K562 (cell line): Measurements from ENCODE around the gene ZNF133. TPM values are rescaled to one million over a fixed set of nuclear protein-coding genes. Genes with fewer than 3 reads are reported as not detected.

ENCODE experiments used
- ATAC-seq: fragments of 200-7000 bp; cut with Tn5 transposase; 3 replicates; pipeline ENCODE4 v1.9.1; 2020; ENCODE audit warnings: moderate library complexity
- BruUV-seq: library from RNA; stranded (reverse); fragments of 400-500 nt; replicated peaks from 2 replicates; lab custom pipeline; 2021; lab: Mats Ljungman, UMichigan
- CTCF ChIA-PET: fragments of 300-600 bp; formaldehyde crosslinking; extraction: SDS; loops from one replicate; lab custom pipeline; 2021; ENCODE audit warnings: low intra/inter-chr PET ratio; lab: Yijun Ruan, JAX
- POLR2A ChIA-PET: fragments of 300-600, 350-650 bp; sonication (Branson Sonifier 250); formaldehyde crosslinking; extraction: SDS; loops from one replicate; lab custom pipeline; 2021; ENCODE audit warnings: antibody characterized with exemption, inconsistent platforms; lab: Yijun Ruan, JAX
- DNase-seq, 4 experiments: peaks; one replicate each; pipeline versions ENCODE4 v3.0.0 to v3.0.0-alpha.2; 2011 to 2018; ENCODE audit warnings: low spot score in 3 of 4, mixed read lengths in 3 of 4; ENCODE audit errors: extremely low read depth in 1 of 4
- FAIRE-seq: peaks from 2 replicates; lab custom pipeline; 2011; peaks lifted over from hg19 to GRCh38; lab: Jason Lieb, UNC
- H2AFZ ChIP-seq: 2 replicates; pipeline ENCODE4 v1.6.0; 2011; ENCODE audit warnings: low read depth, low read length, control low read depth, inconsistent platforms
- H3K27ac ChIP-seq: fragments of 200-600 bp; 3 replicates; pipeline ENCODE4 v1.8.0; 2011; ENCODE audit warnings: low read depth, mild to moderate bottlenecking, control low read depth, inconsistent platforms, low read length, moderate library complexity, mixed read lengths; ENCODE audit errors: extremely low read depth
- H3K27me3 ChIP-seq, 2 experiments: fragments of 300-600 bp in 1 of 2; 2 replicates in 1 of 2; 3 replicates in 1 of 2; pipeline versions ENCODE4 v1.6.0 to v1.8.0; 2011; ENCODE audit warnings: inconsistent platforms in 2 of 2, low read length in 2 of 2, mild to moderate bottlenecking in 1 of 2, mixed read lengths in 1 of 2, moderate library complexity in 1 of 2; ENCODE audit not compliant: control insufficient read depth in 2 of 2, insufficient read depth in 2 of 2
- H3K36me3 ChIP-seq: fragments of 300-600 bp; 3 replicates; pipeline ENCODE4 v1.8.0; 2011; ENCODE audit warnings: mild to moderate bottlenecking, low read length, inconsistent platforms; ENCODE audit not compliant: control insufficient read depth, insufficient read depth
- H3K4me1 ChIP-seq, 2 experiments: fragments of 200-600 bp in 1 of 2; replicated peaks in 1 of 2; 2 replicates in 1 of 2; 3 replicates in 1 of 2; pipeline versions ENCODE4 v1.5.1 to v1.8.0; 2011; ENCODE audit warnings: inconsistent platforms in 2 of 2, low read length in 2 of 2, mild to moderate bottlenecking in 1 of 2, mixed read lengths in 1 of 2, moderate library complexity in 1 of 2; ENCODE audit not compliant: control insufficient read depth in 2 of 2, insufficient read depth in 2 of 2
- H3K4me2 ChIP-seq: 2 replicates; pipeline ENCODE4 v1.6.1; 2011; ENCODE audit warnings: low read length, control low read depth, inconsistent platforms, mixed read lengths; ENCODE audit not compliant: insufficient read depth
- H3K4me3 ChIP-seq: fragments of 200-600 bp; sonication (generic), shearing (Covaris generic); 2 replicates; pipeline ENCODE4 v1.5.1; 2016; ENCODE audit warnings: control low read depth, inconsistent platforms
- H3K79me2 ChIP-seq: fragments of 200-600 bp; 3 replicates; pipeline ENCODE4 v1.8.0; 2011; ENCODE audit warnings: low read length, inconsistent platforms; ENCODE audit not compliant: control insufficient read depth, insufficient read depth
- H3K9ac ChIP-seq, 2 experiments: 2 replicates each; pipeline versions ENCODE4 v1.6.0 to v1.6.1; 2011; ENCODE audit warnings: low read depth in 2 of 2, low read length in 2 of 2, control low read depth in 1 of 2, inconsistent platforms in 1 of 2, mild to moderate bottlenecking in 1 of 2, mixed read lengths in 1 of 2; ENCODE audit not compliant: insufficient read depth in 1 of 2
- H3K9me1 ChIP-seq: one replicate; pipeline ENCODE4 v1.6.0; 2011; ENCODE audit warnings: inconsistent platforms, mild to moderate bottlenecking, low read length, moderate library complexity; ENCODE audit not compliant: control insufficient read depth, insufficient read depth
- H3K9me3 ChIP-seq: replicated peaks from 2 replicates; pipeline ENCODE4 v1.5.1; 2011; ENCODE audit warnings: low read depth, low read length, inconsistent platforms; ENCODE audit not compliant: control insufficient read depth, insufficient read depth
- H4K20me1 ChIP-seq: replicated peaks from 2 replicates; pipeline ENCODE4 v1.6.1; 2011; ENCODE audit warnings: low read length, inconsistent platforms, mixed read lengths; ENCODE audit not compliant: control insufficient read depth, insufficient read depth
- BACH1 ChIP-seq: fragments of 200-800 bp; sonication (Bioruptor generic); IDR thresholded peaks from 2 replicates; pipeline ENCODE4 v1.6.1; 2016; ENCODE audit warnings: missing genetic modification characterization, missing compliant biosample characterization
- ELF4 ChIP-seq: fragments of 450-650 bp; formaldehyde crosslinking; IDR thresholded peaks from 2 replicates; pipeline ENCODE4 v1.4.0; 2022; ENCODE audit warnings: missing genetic modification characterization
- FUS ChIP-seq: fragments of 200-400 bp; formaldehyde crosslinking; optimal IDR thresholded peaks from 2 replicates; pipeline ENCODE3; 2017; ENCODE audit warnings: low read depth, low read length
- GTF2F1 ChIP-seq: IDR thresholded peaks from 2 replicates; pipeline ENCODE4 v1.6.1; 2011; ENCODE audit warnings: low read depth, low read length, improper control_type of control experiment
- HDAC6 ChIP-seq: IDR thresholded peaks from 2 replicates; pipeline ENCODE4 v1.6.1; 2012; ENCODE audit warnings: low read depth, mild to moderate bottlenecking, control low read depth, inconsistent platforms, low read length, moderate library complexity
- NCOA2 ChIP-seq, 2 experiments: fragments of 450-650 bp; IDR thresholded peaks; 2 replicates each; pipeline ENCODE4 v1.6.1; 2018; ENCODE audit warnings: mild to moderate bottlenecking in 2 of 2, moderate library complexity in 1 of 2; ENCODE audit not compliant: partially characterized antibody in 2 of 2
- PHF20 ChIP-seq: fragments of 450-650 bp; IDR thresholded peaks from 2 replicates; pipeline ENCODE4 v1.6.1; 2018; ENCODE audit not compliant: partially characterized antibody
- POLR2AphosphoS5 ChIP-seq: IDR thresholded peaks from 2 replicates; pipeline ENCODE4 v1.6.1; 2011; ENCODE audit warnings: mild to moderate bottlenecking, low read depth, low read length, moderate library complexity; ENCODE audit not compliant: control insufficient read depth, insufficient read depth
- POLR2H ChIP-seq: IDR thresholded peaks from 2 replicates; pipeline ENCODE4 v1.6.1; 2016; ENCODE audit warnings: missing genetic modification characterization, low read depth, mild to moderate bottlenecking, control low read depth, missing compliant biosample characterization, moderate library complexity
- ZFX ChIP-seq: sonication (generic); formaldehyde crosslinking; IDR thresholded peaks from 2 replicates; pipeline ENCODE4 v1.8.0; 2022; ENCODE audit warnings: mild to moderate bottlenecking, missing genetic modification reagents, moderate library complexity
- ZNF41 ChIP-seq: fragments of 250-450 bp; sonication (Bioruptor Pico); conservative IDR thresholded peaks from 2 replicates; pipeline ENCODE4 v1.4.0; 2020; ENCODE audit warnings: mild to moderate bottlenecking
- WGBS: fragments of 100-300 bp; shearing (Covaris generic); methylation state at CpG from one replicate; pipeline ENCODE4 v1.1.6; 2016; ENCODE audit warnings: low coverage, mixed read lengths; ENCODE audit not compliant: insufficient coverage; ENCODE audit errors: missing lambda C conversion rate; 5-methylcytosine and 5-hydroxymethylcytosine counted together
- in situ Hi-C: fragments of 300-500 bp; cut with MboI; formaldehyde crosslinking; loops from 4 replicates; pipeline ENCODE4 v1.15.0; 2018; ENCODE audit warnings: inconsistent platforms, mixed read lengths
- intact Hi-C: fragments of 100-400 bp; cut with micrococcal nuclease; formaldehyde crosslinking; loops from 2 replicates; pipeline ENCODE4 v1.14.2; 2022
- polyA plus RNA-seq, 8 experiments: library from polyadenylated mRNA; depleted of rRNA in 4 of 8; stranded (reverse) in 5 of 8; unstranded in 3 of 8; fragments of >200 nt; fragmentation: Nextera tagmentation in 2 of 8; fragmentation: Illumina TruSeq in 1 of 8; extraction: Ambion mirVana in 2 of 8; extraction: Trizol in 1 of 8; gene quantifications; 2 replicates each; pipeline versions ENCODE4 v1.2.1 to v1.2.3, GENCODE V29; 2011 to 2014; ENCODE audit warnings: inconsistent platforms in 1 of 8, missing spikeins in 1 of 8
- total RNA-seq, 7 experiments: library from RNA; depleted of rRNA in 6 of 7; stranded (reverse); fragments of >200 nt in 6 of 7; fragmentation: Illumina TruSeq in 2 of 7; extraction: Trizol in 2 of 7; gene quantifications; 2 replicates each; pipeline versions ENCODE4 v1.2.1 to v1.2.3, GENCODE V29; 2011 to 2021; ENCODE audit warnings: low replicate concordance in 1 of 7
- TF ChIP-seq, protein P1 (sequence below), 2 experiments: IDR thresholded peaks in 1 of 2; conservative IDR thresholded peaks in 1 of 2; 2 replicates each; pipeline ENCODE4 v1.6.1; 2016; ENCODE audit warnings: low read depth in 2 of 2, mild to moderate bottlenecking in 1 of 2, missing compliant biosample characterization in 1 of 2, missing genetic modification characterization in 1 of 2, moderate library complexity in 1 of 2
- TF ChIP-seq, protein P2 (sequence below): fragments of 450-650 bp; IDR thresholded peaks from 2 replicates; pipeline ENCODE4 v1.6.1; 2017; ENCODE audit warnings: antibody characterized with exemption
- TF ChIP-seq, protein P3 (sequence below): fragments of 450-650 bp; IDR thresholded peaks from 2 replicates; pipeline ENCODE4 v1.6.1; 2016; ENCODE audit warnings: borderline replicate concordance

ZNF133 gene
- total and polyA plus RNA-seq, 9 of the 15 experiments (the other 6 are each of a cell fraction or from before 2014, with no cell fraction given), result 1.1 to 6.5 (median 3.8) TPM

DNA sequence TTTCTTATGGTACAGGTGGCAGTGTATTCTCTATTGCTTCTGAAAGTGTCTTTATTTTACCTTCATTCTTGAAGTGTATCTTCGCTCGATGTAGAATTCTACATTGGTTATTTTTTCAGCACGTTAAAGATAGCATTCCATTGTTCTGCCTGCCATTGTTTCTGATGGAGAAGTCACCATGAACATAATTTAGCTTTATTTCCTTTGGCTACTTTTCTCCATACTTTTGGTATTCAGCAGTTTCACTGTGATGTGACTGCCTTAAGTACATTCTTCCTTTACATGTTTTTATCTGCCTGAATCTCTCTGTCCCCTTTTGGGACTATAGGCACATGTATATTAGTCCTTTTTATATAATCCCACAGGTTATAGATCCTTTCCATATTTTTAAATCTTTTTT, 19.0 kb downstream of the ZNF133 start (continued):
- no peak for TF ChIP-seq POLR2H (tag)

DNA sequence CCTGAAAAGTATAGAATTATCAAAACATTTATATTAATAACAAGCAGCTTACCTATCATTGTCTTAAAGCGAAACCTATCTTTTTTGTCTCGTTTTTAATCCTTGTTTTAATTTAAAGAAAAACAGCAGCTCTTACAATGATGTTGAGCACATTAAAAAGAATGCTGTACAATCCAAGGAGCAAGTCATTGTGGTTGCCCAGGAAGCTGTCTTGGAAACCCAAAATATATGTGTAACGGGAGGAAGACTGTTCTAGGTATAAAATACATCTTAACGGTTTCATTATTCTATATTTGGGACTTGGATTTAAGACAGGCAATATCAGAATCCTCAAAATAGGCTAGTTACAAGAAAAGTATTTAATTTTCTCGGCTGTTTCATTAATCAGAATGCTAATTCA, 21.7 kb downstream of the ZNF133 start:
- in situ Hi-C loops (no loop called here), intact Hi-C loops (no loop called here)
- ChIA-PET POLR2A (interaction anchor here (0.8 kb wide), 1 partner anchor 9 kb away, joined by 3 read pairs; no protein-coding TSS in a partner anchor), CTCF (no interaction called here)
- H4K20me1 ChIP-seq, result no peaks in the 10 kb centered on the region
- no peak overlapping the region for H3K9ac ChIP-seq
- FAIRE-seq (no peak), ATAC-seq (no peak), DNase-seq (no peak)
- no peak overlapping the region for H2AFZ ChIP-seq
- H3K79me2 ChIP-seq, result no peaks in the 10 kb centered on the region
- H3K4me2 ChIP-seq, result no peak overlapping the region
- H3K9me3 ChIP-seq, result no peaks in the 10 kb centered on the region
- no peak overlapping the region for H3K27ac ChIP-seq
- H3K4me1 ChIP-seq, result no peaks in the 10 kb centered on the region; a peak in 1 of 5 replicates
- H3K27me3 ChIP-seq, result no peaks in the 10 kb centered on the region
- no peaks in the 10 kb centered on the region; the same call in 2 of the 3 replicates for H3K36me3 ChIP-seq
- WGBS, result 33% methylated on average over 5 of the region's 5 CpGs
- H3K9me1 ChIP-seq, result no peaks in the 10 kb centered on the region
- no peak overlapping the region for H3K4me3 ChIP-seq
- no TSS peak for BruUV-seq
- TF ChIP-seq, protein P1, sequence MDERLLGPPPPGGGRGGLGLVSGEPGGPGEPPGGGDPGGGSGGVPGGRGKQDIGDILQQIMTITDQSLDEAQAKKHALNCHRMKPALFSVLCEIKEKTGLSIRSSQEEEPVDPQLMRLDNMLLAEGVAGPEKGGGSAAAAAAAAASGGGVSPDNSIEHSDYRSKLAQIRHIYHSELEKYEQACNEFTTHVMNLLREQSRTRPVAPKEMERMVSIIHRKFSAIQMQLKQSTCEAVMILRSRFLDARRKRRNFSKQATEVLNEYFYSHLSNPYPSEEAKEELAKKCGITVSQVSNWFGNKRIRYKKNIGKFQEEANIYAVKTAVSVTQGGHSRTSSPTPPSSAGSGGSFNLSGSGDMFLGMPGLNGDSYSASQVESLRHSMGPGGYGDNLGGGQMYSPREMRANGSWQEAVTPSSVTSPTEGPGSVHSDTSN (CRISPR knock-in tag; IDR thresholded peaks at IDR 0.05; ENCODE audit: low read depth), result no peak
- TF ChIP-seq, protein P1 (tag; conservative IDR thresholded peaks at IDR 0.05; ENCODE audit: low read depth), result no peak
- TF ChIP-seq ZFX (CRISPR knock-in tag), result no peak
- no peak for TF ChIP-seq PHF20
- TF ChIP-seq FUS, result no peak
- TF ChIP-seq HDAC6, result no peak
- TF ChIP-seq BACH1 (tag), result no peak
- no peak for TF ChIP-seq ZNF41 (CRISPR knock-in tag)
- TF ChIP-seq, protein P2, sequence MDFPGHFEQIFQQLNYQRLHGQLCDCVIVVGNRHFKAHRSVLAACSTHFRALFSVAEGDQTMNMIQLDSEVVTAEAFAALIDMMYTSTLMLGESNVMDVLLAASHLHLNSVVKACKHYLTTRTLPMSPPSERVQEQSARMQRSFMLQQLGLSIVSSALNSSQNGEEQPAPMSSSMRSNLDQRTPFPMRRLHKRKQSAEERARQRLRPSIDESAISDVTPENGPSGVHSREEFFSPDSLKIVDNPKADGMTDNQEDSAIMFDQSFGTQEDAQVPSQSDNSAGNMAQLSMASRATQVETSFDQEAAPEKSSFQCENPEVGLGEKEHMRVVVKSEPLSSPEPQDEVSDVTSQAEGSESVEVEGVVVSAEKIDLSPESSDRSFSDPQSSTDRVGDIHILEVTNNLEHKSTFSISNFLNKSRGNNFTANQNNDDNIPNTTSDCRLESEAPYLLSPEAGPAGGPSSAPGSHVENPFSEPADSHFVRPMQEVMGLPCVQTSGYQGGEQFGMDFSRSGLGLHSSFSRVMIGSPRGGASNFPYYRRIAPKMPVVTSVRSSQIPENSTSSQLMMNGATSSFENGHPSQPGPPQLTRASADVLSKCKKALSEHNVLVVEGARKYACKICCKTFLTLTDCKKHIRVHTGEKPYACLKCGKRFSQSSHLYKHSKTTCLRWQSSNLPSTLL, result no peak
- no peak for TF ChIP-seq POLR2AphosphoS5
- TF ChIP-seq NCOA2 (IDR thresholded peaks at IDR 0.05; ENCODE audit: partially characterized antibody in 2 of 2), result no peak
- TF ChIP-seq ELF4, result no peak
- TF ChIP-seq, protein P3, sequence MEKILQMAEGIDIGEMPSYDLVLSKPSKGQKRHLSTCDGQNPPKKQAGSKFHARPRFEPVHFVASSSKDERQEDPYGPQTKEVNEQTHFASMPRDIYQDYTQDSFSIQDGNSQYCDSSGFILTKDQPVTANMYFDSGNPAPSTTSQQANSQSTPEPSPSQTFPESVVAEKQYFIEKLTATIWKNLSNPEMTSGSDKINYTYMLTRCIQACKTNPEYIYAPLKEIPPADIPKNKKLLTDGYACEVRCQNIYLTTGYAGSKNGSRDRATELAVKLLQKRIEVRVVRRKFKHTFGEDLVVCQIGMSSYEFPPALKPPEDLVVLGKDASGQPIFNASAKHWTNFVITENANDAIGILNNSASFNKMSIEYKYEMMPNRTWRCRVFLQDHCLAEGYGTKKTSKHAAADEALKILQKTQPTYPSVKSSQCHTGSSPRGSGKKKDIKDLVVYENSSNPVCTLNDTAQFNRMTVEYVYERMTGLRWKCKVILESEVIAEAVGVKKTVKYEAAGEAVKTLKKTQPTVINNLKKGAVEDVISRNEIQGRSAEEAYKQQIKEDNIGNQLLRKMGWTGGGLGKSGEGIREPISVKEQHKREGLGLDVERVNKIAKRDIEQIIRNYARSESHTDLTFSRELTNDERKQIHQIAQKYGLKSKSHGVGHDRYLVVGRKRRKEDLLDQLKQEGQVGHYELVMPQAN, result no peak
- no peak for TF ChIP-seq GTF2F1
